Measurements from ENCODE around the gene EXT2.

Gene EXT2

GRCh38 chr11:44138980-44139379, 43.5 kb downstream of the EXT2 start:
- no peaks in the 10 kb centered on the region for H3K27me3 ChIP-seq (ENCODE audit: insufficient read depth, low read length, poor library complexity, severe bottlenecking)
- no peaks in the 10 kb centered on the region for H3K9me2 ChIP-seq (replicated peaks; ENCODE audit: low read depth, low read length)
- H3K4me2 ChIP-seq (ENCODE audit: low read depth, low read length, poor library complexity, severe bottlenecking), result no peak overlapping the region
- H3K36me3 ChIP-seq (ENCODE audit: insufficient read depth, low read length), result peaks cover 25% of the 10 kb centered on the region; the same call in 1 of the 2 replicates
- no peak overlapping the region for H2AFZ ChIP-seq (ENCODE audit: low read length)
- no peak overlapping the region for H3K9ac ChIP-seq (ENCODE audit: low read depth, low read length, poor library complexity, severe bottlenecking)
- H3K9me3 ChIP-seq (ENCODE audit: insufficient read depth, low read depth, low read length), result no peaks in the 10 kb centered on the region
- H3K79me2 ChIP-seq (ENCODE audit: insufficient read depth, low read length), result no peaks in the 10 kb centered on the region
- H3K4me1 ChIP-seq (ENCODE audit: insufficient read depth, low read length, poor library complexity, severe bottlenecking), result no peaks in the 10 kb centered on the region
- no peaks in the 10 kb centered on the region for H4K20me1 ChIP-seq (ENCODE audit: insufficient read depth, low read length, poor library complexity, severe bottlenecking)
- no peak overlapping the region for H3K4me3 ChIP-seq (ENCODE audit: low read length, poor library complexity, severe bottlenecking)
- no peak for TF ChIP-seq EZH2phosphoT487 (IDR thresholded peaks at IDR 0.05; ENCODE audit: borderline replicate concordance)
- TF ChIP-seq CTCF (conservative IDR thresholded peaks at IDR 0.05; ENCODE audit: low read length), result no peak
- no peaks in the 10 kb centered on the region for H3F3A ChIP-seq (ENCODE audit: low read depth)

GRCh38 chr11:44139565-44140330, 44.3 kb downstream of the EXT2 start:
- H3K4me2 ChIP-seq (ENCODE audit: low read depth, low read length, poor library complexity, severe bottlenecking), result no peak overlapping the region
- peaks cover 30% of the 10 kb centered on the region; the same call in 1 of the 2 replicates for H3K36me3 ChIP-seq (ENCODE audit: insufficient read depth, low read length)

GRCh38 chr11:44140372-44140771, 44.9 kb downstream of the EXT2 start:
- no peaks in the 10 kb centered on the region for H3F3A ChIP-seq (ENCODE audit: low read depth)
- no peak overlapping the region for H3K4me3 ChIP-seq (ENCODE audit: low read length, poor library complexity, severe bottlenecking)
- H3K79me2 ChIP-seq (ENCODE audit: insufficient read depth, low read length), result no peaks in the 10 kb centered on the region
- H3K9me2 ChIP-seq (replicated peaks; ENCODE audit: low read depth, low read length), result no peaks in the 10 kb centered on the region
- H3K27me3 ChIP-seq (ENCODE audit: insufficient read depth, low read length, poor library complexity, severe bottlenecking), result no peaks in the 10 kb centered on the region
- no peaks in the 10 kb centered on the region for H3K4me1 ChIP-seq (ENCODE audit: insufficient read depth, low read length, poor library complexity, severe bottlenecking)
- no peak for TF ChIP-seq EZH2phosphoT487 (IDR thresholded peaks at IDR 0.05; ENCODE audit: borderline replicate concordance)
- TF ChIP-seq CTCF (conservative IDR thresholded peaks at IDR 0.05; ENCODE audit: low read length), result no peak
- no peak overlapping the region for H3K4me2 ChIP-seq (ENCODE audit: low read depth, low read length, poor library complexity, severe bottlenecking)
- no peak overlapping the region for H2AFZ ChIP-seq (ENCODE audit: low read length)
- no peaks in the 10 kb centered on the region for H4K20me1 ChIP-seq (ENCODE audit: insufficient read depth, low read length, poor library complexity, severe bottlenecking)
- H3K9ac ChIP-seq (ENCODE audit: low read depth, low read length, poor library complexity, severe bottlenecking), result no peak overlapping the region
- no peaks in the 10 kb centered on the region for H3K9me3 ChIP-seq (ENCODE audit: insufficient read depth, low read depth, low read length)
- peaks cover 30% of the 10 kb centered on the region; the same call in 1 of the 2 replicates for H3K36me3 ChIP-seq (ENCODE audit: insufficient read depth, low read length)

More at GRCh38 chr11:44139565-44140330, 44.3 kb downstream of the EXT2 start:
- H3K9me3 ChIP-seq (ENCODE audit: insufficient read depth, low read depth, low read length), result no peaks in the 10 kb centered on the region
- H3K4me3 ChIP-seq (ENCODE audit: low read length, poor library complexity, severe bottlenecking), result no peak overlapping the region
- H4K20me1 ChIP-seq (ENCODE audit: insufficient read depth, low read length, poor library complexity, severe bottlenecking), result no peaks in the 10 kb centered on the region
- TF ChIP-seq CTCF (conservative IDR thresholded peaks at IDR 0.05; ENCODE audit: low read length), result no peak
- no peak for TF ChIP-seq EZH2phosphoT487 (IDR thresholded peaks at IDR 0.05; ENCODE audit: borderline replicate concordance)
- H3F3A ChIP-seq (ENCODE audit: low read depth), result no peaks in the 10 kb centered on the region
- H3K4me1 ChIP-seq (ENCODE audit: insufficient read depth, low read length, poor library complexity, severe bottlenecking), result no peaks in the 10 kb centered on the region
- H3K79me2 ChIP-seq (ENCODE audit: insufficient read depth, low read length), result no peaks in the 10 kb centered on the region
- H3K27me3 ChIP-seq (ENCODE audit: insufficient read depth, low read length, poor library complexity, severe bottlenecking), result no peaks in the 10 kb centered on the region
- no peak overlapping the region for H3K9ac ChIP-seq (ENCODE audit: low read depth, low read length, poor library complexity, severe bottlenecking)
- no peaks in the 10 kb centered on the region for H3K9me2 ChIP-seq (replicated peaks; ENCODE audit: low read depth, low read length)
- no peak overlapping the region for H2AFZ ChIP-seq (ENCODE audit: low read length)

All from Loucy (cell line).